ACC112 (cell line): ENCODE measurements around the gene TECTA.

ENCODE experiments used
- H2AFZ ChIP-seq: fragments of 200-600 bp; sonication (generic); one replicate; pipeline ENCODE4 v1.6.0; 2017; ENCODE audit warnings: antibody characterized with exemption, low read length; ENCODE audit not compliant: unreplicated experiment
- H3K27ac ChIP-seq: fragments of 200-600 bp; sonication (generic); 2 replicates; pipeline ENCODE4 v1.5.1; 2014; ENCODE audit warnings: low read depth, mild to moderate bottlenecking, antibody characterized with exemption, low read length, moderate library complexity
- H3K27me3 ChIP-seq: fragments of 200-600 bp; sonication (generic); 2 replicates; pipeline ENCODE4 v1.6.1; 2014; ENCODE audit warnings: mild to moderate bottlenecking, antibody characterized with exemption, low read length, moderate library complexity, mixed read lengths; ENCODE audit not compliant: insufficient read depth
- H3K36me3 ChIP-seq: fragments of 200-600 bp; sonication (generic); 2 replicates; pipeline ENCODE4 v1.6.1; 2016; ENCODE audit warnings: mild to moderate bottlenecking, antibody characterized with exemption, low read length, moderate library complexity, mixed read lengths; ENCODE audit not compliant: insufficient read depth
- H3K4me1 ChIP-seq: fragments of 200-600 bp; sonication (generic); one replicate; pipeline ENCODE4 v1.6.1; 2016; ENCODE audit warnings: low read length, mixed read lengths; ENCODE audit not compliant: insufficient read depth, unreplicated experiment, control insufficient read depth
- H3K4me3 ChIP-seq: fragments of 200-600 bp; sonication (generic); 2 replicates; pipeline ENCODE4 v1.5.1; 2014; ENCODE audit warnings: mild to moderate bottlenecking, low read depth, low read length
- H3K79me2 ChIP-seq: fragments of 200-600 bp; sonication (generic); one replicate; pipeline ENCODE4 v1.6.0; 2016; ENCODE audit warnings: low read length; ENCODE audit not compliant: control insufficient read depth, unreplicated experiment, insufficient read depth

TECTA gene, protein sequence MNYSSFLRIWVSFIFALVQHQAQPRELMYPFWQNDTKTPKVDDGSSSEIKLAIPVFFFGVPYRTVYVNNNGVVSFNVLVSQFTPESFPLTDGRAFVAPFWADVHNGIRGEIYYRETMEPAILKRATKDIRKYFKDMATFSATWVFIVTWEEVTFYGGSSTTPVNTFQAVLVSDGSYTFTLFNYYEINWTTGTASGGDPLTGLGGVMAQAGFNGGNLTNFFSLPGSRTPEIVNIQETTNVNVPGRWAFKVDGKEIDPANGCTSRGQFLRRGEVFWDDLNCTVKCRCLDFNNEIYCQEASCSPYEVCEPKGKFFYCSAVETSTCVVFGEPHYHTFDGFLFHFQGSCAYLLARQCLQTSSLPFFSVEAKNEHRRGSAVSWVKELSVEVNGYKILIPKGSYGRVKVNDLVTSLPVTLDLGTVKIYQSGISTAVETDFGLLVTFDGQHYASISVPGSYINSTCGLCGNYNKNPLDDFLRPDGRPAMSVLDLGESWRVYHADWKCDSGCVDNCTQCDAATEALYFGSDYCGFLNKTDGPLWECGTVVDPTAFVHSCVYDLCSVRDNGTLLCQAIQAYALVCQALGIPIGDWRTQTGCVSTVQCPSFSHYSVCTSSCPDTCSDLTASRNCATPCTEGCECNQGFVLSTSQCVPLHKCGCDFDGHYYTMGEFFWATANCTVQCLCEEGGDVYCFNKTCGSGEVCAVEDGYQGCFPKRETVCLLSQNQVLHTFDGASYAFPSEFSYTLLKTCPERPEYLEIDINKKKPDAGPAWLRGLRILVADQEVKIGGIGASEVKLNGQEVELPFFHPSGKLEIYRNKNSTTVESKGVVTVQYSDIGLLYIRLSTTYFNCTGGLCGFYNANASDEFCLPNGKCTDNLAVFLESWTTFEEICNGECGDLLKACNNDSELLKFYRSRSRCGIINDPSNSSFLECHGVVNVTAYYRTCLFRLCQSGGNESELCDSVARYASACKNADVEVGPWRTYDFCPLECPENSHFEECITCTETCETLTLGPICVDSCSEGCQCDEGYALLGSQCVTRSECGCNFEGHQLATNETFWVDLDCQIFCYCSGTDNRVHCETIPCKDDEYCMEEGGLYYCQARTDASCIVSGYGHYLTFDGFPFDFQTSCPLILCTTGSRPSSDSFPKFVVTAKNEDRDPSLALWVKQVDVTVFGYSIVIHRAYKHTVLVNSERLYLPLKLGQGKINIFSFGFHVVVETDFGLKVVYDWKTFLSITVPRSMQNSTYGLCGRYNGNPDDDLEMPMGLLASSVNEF (N-terminal part only)

DNA sequence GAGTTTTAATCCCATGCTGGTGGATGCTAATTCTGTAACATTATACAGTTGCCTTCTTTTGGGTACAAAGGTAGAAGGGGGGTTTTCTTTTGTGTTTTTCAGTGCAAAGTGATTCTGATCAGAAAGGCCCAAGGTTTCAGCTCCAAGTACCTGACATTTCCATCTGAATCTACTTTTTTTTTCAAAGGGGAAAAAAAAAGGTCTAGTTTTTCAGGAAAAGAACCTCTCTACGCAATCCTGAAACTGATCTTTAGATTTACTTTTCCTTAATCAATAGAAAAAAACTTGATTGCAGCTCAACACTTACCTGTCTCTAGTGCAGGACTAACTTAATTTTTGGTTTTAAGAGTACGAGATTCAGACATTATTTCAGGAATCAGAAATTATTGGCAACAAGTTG, at the start of gene TECTA:
Gene TECTA (plus strand): TSS at position 301 of the 400 bp plus-strand sequence. CDS start 1,423 bp downstream, outside the sequence.
- no peak within 1 kb of the TSS for H2AFZ ChIP-seq
- H3K4me3 ChIP-seq = no peak within 1 kb of the TSS
- H3K27me3 ChIP-seq = peaks cover 29% of the 10 kb centered on the region
- H3K4me1 ChIP-seq = peaks cover 4% of the 10 kb centered on the region
- H3K79me2 ChIP-seq = no peaks in the 10 kb centered on the region
- H3K36me3 ChIP-seq = no peaks in the 10 kb centered on the region
- H3K27ac ChIP-seq = no peak within 1 kb of the TSS

GRCh38 chr11:121053244-121053643, 47.8 kb upstream of the TECTA start:
- Histone ChIP-seq H3K4me1 (no peaks in the 10 kb centered on the region), H3K36me3 (peaks cover 27% of the 10 kb centered on the region), H3K27ac (no peak overlapping the region)

DNA sequence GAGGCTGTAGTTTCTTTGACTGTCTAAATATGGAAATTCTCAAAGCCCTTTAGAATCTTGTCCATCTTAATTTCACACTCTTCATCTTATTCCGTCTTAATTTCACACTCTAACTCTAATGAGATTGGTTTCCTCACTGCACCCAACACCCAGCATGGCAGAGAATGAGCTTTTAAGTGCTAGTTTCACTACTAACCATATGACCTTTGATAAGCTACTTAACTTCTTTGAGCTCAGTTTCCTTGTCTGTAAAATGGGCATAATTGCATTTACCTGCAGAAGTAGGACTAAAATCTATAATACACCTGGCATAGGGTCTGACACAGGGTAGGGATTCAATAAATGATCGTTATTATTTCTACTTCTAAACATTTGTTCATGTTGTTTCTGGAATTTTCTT, 46.8 kb upstream of the TECTA start:
- Histone ChIP-seq H3K79me2 (no peaks in the 10 kb centered on the region), H3K36me3 (peaks cover 20% of the 10 kb centered on the region), H3K27me3 (no peaks in the 10 kb centered on the region), H3K4me1 (no peaks in the 10 kb centered on the region), H3K27ac (no peak overlapping the region), H3K4me3 (no peak overlapping the region), H2AFZ (no peak overlapping the region)

More at GRCh38 chr11:121053244-121053643, 47.8 kb upstream of the TECTA start:
- H3K27me3 ChIP-seq = no peaks in the 10 kb centered on the region
- no peaks in the 10 kb centered on the region for H3K79me2 ChIP-seq
- H2AFZ ChIP-seq = no peak overlapping the region
- no peak overlapping the region for H3K4me3 ChIP-seq

DNA sequence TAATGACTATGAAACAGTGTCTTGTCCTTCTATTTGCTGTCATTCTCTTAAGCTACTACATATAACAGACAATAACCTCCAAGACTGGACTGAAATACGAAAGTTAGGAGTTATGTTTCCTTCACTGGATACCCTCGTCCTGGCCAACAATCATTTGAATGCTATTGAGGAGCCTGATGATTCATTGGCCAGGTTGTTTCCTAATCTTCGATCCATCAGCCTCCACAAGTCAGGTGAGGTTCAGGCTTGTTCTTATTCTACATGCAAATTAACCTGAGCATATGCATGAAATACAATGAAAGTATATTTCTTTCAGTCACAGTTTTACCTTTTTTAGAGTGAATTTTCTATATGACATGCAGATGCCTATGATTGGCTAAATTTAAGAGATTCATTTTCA, 46.0 kb upstream of the TECTA start:
- no peaks in the 10 kb centered on the region for H3K4me1 ChIP-seq
- no peaks in the 10 kb centered on the region for H3K27me3 ChIP-seq
- H3K4me3 ChIP-seq = no peak overlapping the region
- no peak overlapping the region for H2AFZ ChIP-seq
- H3K27ac ChIP-seq = no peak overlapping the region
- H3K36me3 ChIP-seq = peaks cover 20% of the 10 kb centered on the region
- H3K79me2 ChIP-seq = no peaks in the 10 kb centered on the region

GRCh38 chr11:121057922-121058321, 43.1 kb upstream of the TECTA start:
- H3K27ac ChIP-seq = no peak overlapping the region
- H3K36me3 ChIP-seq = peaks cover 28% of the 10 kb centered on the region
- no peaks in the 10 kb centered on the region for H3K79me2 ChIP-seq
- H3K4me3 ChIP-seq = no peak overlapping the region
- H2AFZ ChIP-seq = no peak overlapping the region
- no peaks in the 10 kb centered on the region for H3K27me3 ChIP-seq
- H3K4me1 ChIP-seq = no peaks in the 10 kb centered on the region

DNA sequence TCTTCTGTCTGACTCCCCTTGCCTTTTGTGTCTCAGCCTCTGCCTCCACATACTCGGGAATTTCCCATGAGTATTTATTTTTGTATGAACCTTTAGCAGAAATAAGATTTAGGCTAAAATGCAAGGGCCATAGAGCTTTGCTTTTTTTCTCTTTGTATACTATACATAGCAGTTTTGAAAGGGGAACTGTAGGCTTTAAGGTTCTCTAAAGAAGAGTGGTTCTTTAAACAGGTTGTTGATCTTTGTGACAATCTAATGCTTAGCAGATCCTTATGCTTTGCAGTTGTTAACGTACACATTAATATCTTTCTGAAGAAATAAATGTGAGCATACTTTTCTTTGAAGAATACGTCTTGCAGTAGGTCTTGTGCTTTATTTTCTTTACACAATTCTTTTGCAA, 42.1 kb upstream of the TECTA start:
- peaks cover 33% of the 10 kb centered on the region for H3K36me3 ChIP-seq
- no peak overlapping the region for H3K27ac ChIP-seq
- no peaks in the 10 kb centered on the region for H3K79me2 ChIP-seq
- no peaks in the 10 kb centered on the region for H3K4me1 ChIP-seq
- H2AFZ ChIP-seq = no peak overlapping the region
- no peaks in the 10 kb centered on the region for H3K27me3 ChIP-seq
- no peak overlapping the region for H3K4me3 ChIP-seq

DNA sequence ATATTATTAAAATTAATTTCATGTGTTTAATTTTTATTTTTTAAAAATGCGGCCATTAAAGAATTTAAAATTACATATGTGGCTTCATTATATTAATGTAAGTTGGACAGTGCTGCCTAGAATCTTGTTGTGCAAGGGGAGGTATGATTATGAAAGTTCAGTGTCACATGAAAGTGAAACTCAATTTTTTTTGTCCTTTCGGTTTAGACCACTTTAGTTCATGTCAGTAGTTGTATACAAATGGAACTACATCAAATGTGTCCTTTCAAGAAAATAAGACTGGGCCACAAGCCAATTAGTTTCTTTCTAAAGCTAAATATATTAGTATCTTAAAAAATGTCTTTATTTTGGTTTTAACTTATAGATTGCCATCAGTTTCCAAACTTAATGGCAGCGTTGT, 41.4 kb upstream of the TECTA start:
- no peak overlapping the region for H2AFZ ChIP-seq
- H3K4me1 ChIP-seq = no peaks in the 10 kb centered on the region
- H3K4me3 ChIP-seq = no peak overlapping the region
- H3K27me3 ChIP-seq = no peaks in the 10 kb centered on the region
- no peak overlapping the region for H3K27ac ChIP-seq
- peaks cover 32% of the 10 kb centered on the region for H3K36me3 ChIP-seq
- no peaks in the 10 kb centered on the region for H3K79me2 ChIP-seq

- H3K4me1 ChIP-seq = no peaks in the 10 kb centered on the region
- no peak overlapping the region for H3K27ac ChIP-seq
- H3K79me2 ChIP-seq = no peaks in the 10 kb centered on the region
- peaks cover 36% of the 10 kb centered on the region for H3K36me3 ChIP-seq
- H3K4me3 ChIP-seq = no peak overlapping the region
- no peak overlapping the region for H2AFZ ChIP-seq
- no peaks in the 10 kb centered on the region for H3K27me3 ChIP-seq
Observed at GRCh38 chr11:121063728-121064127, 37.3 kb upstream of the TECTA start.

- Histone ChIP-seq H3K27ac (no peak overlapping the region), H3K36me3 (peaks cover 33% of the 10 kb centered on the region), H2AFZ (no peak overlapping the region), H3K27me3 (no peaks in the 10 kb centered on the region), H3K79me2 (no peaks in the 10 kb centered on the region), H3K4me3 (no peak overlapping the region), H3K4me1 (no peaks in the 10 kb centered on the region)
Observed at GRCh38 chr11:121066623-121067022, 34.4 kb upstream of the TECTA start.

DNA sequence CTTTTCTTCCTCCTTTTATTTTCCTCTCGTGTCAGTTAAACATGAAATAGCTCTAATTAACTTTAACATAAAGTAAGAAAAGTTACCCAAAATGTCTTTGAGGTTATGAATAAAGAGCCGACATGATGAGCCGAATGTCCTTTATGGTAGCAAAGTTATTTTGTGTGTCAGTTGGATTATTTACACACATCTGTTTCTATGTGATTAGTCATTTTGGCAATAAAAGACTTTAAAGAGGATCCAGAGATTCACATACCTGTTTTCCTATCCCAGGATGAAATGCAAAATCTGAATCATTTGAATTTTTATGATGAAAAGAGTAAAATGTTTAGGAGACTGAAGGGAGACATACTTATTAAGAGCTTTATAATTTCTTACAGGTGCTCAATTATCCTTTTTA, 34.0 kb upstream of the TECTA start:
- Histone ChIP-seq H3K27me3 (no peaks in the 10 kb centered on the region), H3K79me2 (no peaks in the 10 kb centered on the region), H3K4me1 (no peaks in the 10 kb centered on the region), H3K27ac (no peak overlapping the region), H2AFZ (no peak overlapping the region), H3K4me3 (no peak overlapping the region), H3K36me3 (peaks cover 33% of the 10 kb centered on the region)
